ENCODE measurements around the gene GSTP1. TPM values are rescaled to one million over a fixed set of nuclear protein-coding genes. Genes with fewer than 3 reads are reported as not detected.

GSTP1 gene
- total RNA-seq, 2 experiments from 2014 or later, result 1,139 to 1,604 TPM

GRCh38 chr11:67571443-67571842 is 12.2 kb upstream of the GSTP1 start:
- ChIA-PET POLR2A (no interaction called here), CTCF (ENCODE audit: unreplicated experiment) (no interaction called here)
- TF ChIP-seq EZH2phosphoT487 (IDR thresholded peaks at IDR 0.05; ENCODE audit: borderline replicate concordance, low read depth, low read length) (no peak), CTCF (conservative IDR thresholded peaks at IDR 0.05; ENCODE audit: low read length) (no peak)
- Histone ChIP-seq H3K27ac (ENCODE audit: low read depth, low read length, poor library complexity, severe bottlenecking) (no peak overlapping the region), H3K4me3 (ENCODE audit: low read depth, low read length, poor library complexity, severe bottlenecking) (no peak overlapping the region), H3K79me2 (ENCODE audit: insufficient read depth, low read depth, low read length) (no peaks in the 10 kb centered on the region), H4K20me1 (ENCODE audit: insufficient read depth, low read length) (no peaks in the 10 kb centered on the region), H3K9me3 (ENCODE audit: low read length) (peaks cover 6% of the 10 kb centered on the region; the same call in 1 of the 2 replicates), H3K4me2 (ENCODE audit: low read length) (no peak overlapping the region), H3K36me3 (ENCODE audit: insufficient read depth, low read length) (no peaks in the 10 kb centered on the region), H3K9me2 (ENCODE audit: insufficient read depth, low read length) (no peaks in the 10 kb centered on the region), H3K4me1 (ENCODE audit: insufficient read depth, low read length, poor library complexity, severe bottlenecking) (peaks cover 3% of the 10 kb centered on the region), H2AFZ (ENCODE audit: low read length) (no peak overlapping the region)
- intact Hi-C loops (cut with micrococcal nuclease; ENCODE audit: unreplicated experiment), result no loop called here
- no TSS peak for BruUV-seq (replicated peaks)
- DNase-seq (ENCODE audit: low spot score), result no peak

GRCh38 chr11:67572305-67572704 is 11.3 kb upstream of the GSTP1 start:
- no peak for TF ChIP-seq CTCF (conservative IDR thresholded peaks at IDR 0.05; ENCODE audit: low read length)
- H3K4me3 ChIP-seq (ENCODE audit: low read depth, low read length, poor library complexity, severe bottlenecking), result no peak overlapping the region
- no peak overlapping the region for H3K4me2 ChIP-seq (ENCODE audit: low read length)
- H3K36me3 ChIP-seq (ENCODE audit: insufficient read depth, low read length), result no peaks in the 10 kb centered on the region
- CTCF ChIA-PET (ENCODE audit: unreplicated experiment), result interaction anchor here (0.6 to 1.1 kb wide), 2 partner anchors 12 to 76 kb away, joined by 3 to 5 read pairs; no protein-coding TSS in a partner anchor
- no peak for DNase-seq (ENCODE audit: low spot score)
- peaks cover 6% of the 10 kb centered on the region; the same call in 1 of the 2 replicates for H3K9me3 ChIP-seq (ENCODE audit: low read length)
- BruUV-seq (replicated peaks), result no TSS peak
- H3K79me2 ChIP-seq (ENCODE audit: insufficient read depth, low read depth, low read length), result no peaks in the 10 kb centered on the region
- no peak overlapping the region for H2AFZ ChIP-seq (ENCODE audit: low read length)
- H4K20me1 ChIP-seq (ENCODE audit: insufficient read depth, low read length), result no peaks in the 10 kb centered on the region
- POLR2A ChIA-PET, result no interaction called here
- no peak overlapping the region for H3K27ac ChIP-seq (ENCODE audit: low read depth, low read length, poor library complexity, severe bottlenecking)
- no peaks in the 10 kb centered on the region for H3K9me2 ChIP-seq (ENCODE audit: insufficient read depth, low read length)
- peaks cover 6% of the 10 kb centered on the region for H3K4me1 ChIP-seq (ENCODE audit: insufficient read depth, low read length, poor library complexity, severe bottlenecking)
- intact Hi-C loops (cut with micrococcal nuclease; ENCODE audit: unreplicated experiment), result loop anchor here (1.0 kb wide), 1 partner anchor 42 kb away; no protein-coding TSS in a partner anchor

- POLR2A ChIA-PET, result no interaction called here
- H3K27ac ChIP-seq (ENCODE audit: low read depth, low read length, poor library complexity, severe bottlenecking), result no peak overlapping the region
- H3K36me3 ChIP-seq (ENCODE audit: insufficient read depth, low read length), result no peaks in the 10 kb centered on the region
- intact Hi-C loops (cut with micrococcal nuclease; ENCODE audit: unreplicated experiment), result loop anchor here (1.0 kb wide), 1 partner anchor 41 kb away; no protein-coding TSS in a partner anchor
- TF ChIP-seq CTCF (conservative IDR thresholded peaks at IDR 0.05; ENCODE audit: low read length), result peak; percentile 74
- TF ChIP-seq EZH2phosphoT487 (IDR thresholded peaks at IDR 0.05; ENCODE audit: borderline replicate concordance, low read depth, low read length), result no peak
- H3K4me3 ChIP-seq (ENCODE audit: low read depth, low read length, poor library complexity, severe bottlenecking), result no peak overlapping the region
- peaks cover 6% of the 10 kb centered on the region; the same call in 1 of the 2 replicates for H3K9me3 ChIP-seq (ENCODE audit: low read length)
- no peak overlapping the region for H2AFZ ChIP-seq (ENCODE audit: low read length)
- H4K20me1 ChIP-seq (ENCODE audit: insufficient read depth, low read length), result no peaks in the 10 kb centered on the region
- BruUV-seq (replicated peaks), result no TSS peak
- H3K4me2 ChIP-seq (ENCODE audit: low read length), result no peak overlapping the region
- peaks cover 6% of the 10 kb centered on the region for H3K4me1 ChIP-seq (ENCODE audit: insufficient read depth, low read length, poor library complexity, severe bottlenecking)
- DNase-seq (ENCODE audit: low spot score), result peak; percentile 67
- CTCF ChIA-PET (ENCODE audit: unreplicated experiment), result interaction anchor here (0.6 to 1.1 kb wide), 2 partner anchors 13 to 76 kb away, joined by 3 to 5 read pairs; no protein-coding TSS in a partner anchor
- H3K79me2 ChIP-seq (ENCODE audit: insufficient read depth, low read depth, low read length), result no peaks in the 10 kb centered on the region
- no peaks in the 10 kb centered on the region for H3K9me2 ChIP-seq (ENCODE audit: insufficient read depth, low read length)
These were observed 10.7 kb upstream of the GSTP1 start for GRCh38 chr11:67572747-67573419.

All from OCI-LY7 (cell line).